ENCODE data around the gene KCTD17.

KCTD17 gene

DNA sequence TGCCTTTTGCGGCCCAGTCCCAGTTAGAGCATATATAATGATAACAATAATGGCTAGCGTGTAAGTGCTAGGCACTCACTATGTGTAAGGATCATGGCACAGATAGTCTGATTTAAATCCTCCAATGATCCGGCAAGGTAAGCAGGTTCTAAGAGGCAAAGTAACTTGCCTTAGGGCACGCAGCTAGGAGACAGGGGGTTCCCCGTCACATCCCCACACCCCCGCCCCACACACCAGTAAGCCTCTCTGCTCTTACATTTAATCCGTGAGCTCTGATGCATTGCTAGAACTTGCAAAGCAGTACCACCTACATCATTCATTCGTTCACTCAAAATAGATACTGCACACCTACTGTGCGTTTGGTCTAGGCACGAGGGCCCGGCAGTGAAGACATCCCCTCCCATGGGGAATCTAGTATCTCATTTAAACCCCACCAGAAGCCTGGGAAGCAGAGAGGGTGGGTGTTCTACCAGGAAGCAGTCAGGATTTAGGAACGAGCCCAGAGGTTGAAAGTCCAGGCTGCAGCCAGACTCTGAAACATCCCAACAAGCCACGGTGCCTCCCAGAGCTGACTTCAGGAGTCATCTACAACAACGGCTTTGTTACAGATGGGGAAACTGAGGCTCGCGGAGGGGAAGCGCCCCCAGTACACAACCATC is 37.3 kb downstream of the KCTD17 start:
- Mint-ChIP-seq H3K9me3 (no peaks in the 10 kb centered on the region), H3K27ac (peak overlapping the region; percentile 13), H3K36me3 (no peaks in the 10 kb centered on the region), H3K4me3 (no peak overlapping the region), H3K4me1 (peaks cover 17% of the 10 kb centered on the region), H3K27me3 (peaks cover 48% of the 10 kb centered on the region)
- no peak for ATAC-seq

DNA sequence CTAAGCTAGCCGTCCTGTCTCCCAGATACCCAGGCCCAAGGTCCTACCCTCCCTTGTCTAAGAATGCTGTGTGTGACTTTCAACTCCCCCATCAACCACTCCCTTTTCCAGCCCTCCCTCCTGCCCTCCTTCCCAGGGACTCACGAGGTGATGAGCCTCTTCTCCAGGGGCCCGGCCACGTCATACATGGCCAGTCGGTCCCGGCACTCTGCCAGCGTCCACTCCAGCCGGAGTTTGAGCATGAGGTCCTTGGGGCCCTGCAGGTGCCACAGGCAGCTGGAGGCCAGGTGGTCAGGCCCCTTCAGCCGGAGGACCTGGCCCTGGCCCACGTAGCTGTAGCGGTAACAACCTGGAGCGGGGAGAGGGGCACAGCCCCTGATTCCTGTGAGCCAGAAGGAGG is 37.9 kb downstream of the KCTD17 start:
- H3K36me3 Mint-ChIP-seq = no peaks in the 10 kb centered on the region
- peaks cover 46% of the 10 kb centered on the region for H3K27me3 Mint-ChIP-seq
- no peaks in the 10 kb centered on the region for H3K9me3 Mint-ChIP-seq
- H3K27ac Mint-ChIP-seq = no peak overlapping the region
- H3K4me3 Mint-ChIP-seq = no peak overlapping the region
- ATAC-seq = no peak
- H3K4me1 Mint-ChIP-seq = peaks cover 17% of the 10 kb centered on the region

DNA sequence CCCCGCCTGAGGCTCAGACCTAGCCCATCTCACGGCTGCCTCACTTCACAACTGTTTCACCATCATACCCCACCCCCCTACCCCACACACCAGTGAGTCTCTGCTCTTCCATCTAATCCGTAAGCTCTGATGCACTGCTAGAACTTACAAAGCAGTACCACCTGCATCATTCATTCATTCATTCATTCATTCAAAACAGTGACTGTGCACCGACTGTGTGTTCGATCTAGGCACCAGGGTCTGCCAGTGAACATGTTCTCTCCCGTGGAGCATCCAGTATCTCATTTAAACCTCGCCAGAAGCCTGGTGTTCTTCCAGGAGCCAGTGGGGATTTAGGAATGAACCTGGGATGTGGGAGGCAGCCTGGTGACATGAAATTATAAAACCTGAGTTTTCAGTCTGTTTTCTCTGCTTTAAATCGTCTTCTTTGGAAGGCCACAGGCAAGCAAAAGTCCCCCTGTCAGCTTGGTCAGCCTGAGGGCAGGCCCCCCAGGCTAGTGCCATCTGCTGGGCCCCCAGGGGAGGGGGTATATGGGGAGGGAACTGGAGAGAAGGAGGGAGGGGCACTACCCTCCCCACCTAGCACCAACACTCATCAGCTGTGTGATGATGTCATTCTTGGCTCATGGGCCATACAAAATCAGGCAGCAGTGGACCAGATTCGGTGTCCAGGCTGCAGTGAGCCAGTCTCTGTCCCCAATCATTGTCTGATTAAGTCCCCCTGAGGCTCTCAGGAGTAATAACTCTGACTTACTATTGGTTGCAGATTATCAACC is 39.6 kb downstream of the KCTD17 start:
- no peak for ATAC-seq
- peaks cover 17% of the 10 kb centered on the region for H3K4me1 Mint-ChIP-seq
- H3K36me3 Mint-ChIP-seq = no peaks in the 10 kb centered on the region
- H3K27ac Mint-ChIP-seq = no peak overlapping the region
- H3K9me3 Mint-ChIP-seq = no peaks in the 10 kb centered on the region
- H3K27me3 Mint-ChIP-seq = peaks cover 46% of the 10 kb centered on the region
- no peak overlapping the region for H3K4me3 Mint-ChIP-seq

DNA sequence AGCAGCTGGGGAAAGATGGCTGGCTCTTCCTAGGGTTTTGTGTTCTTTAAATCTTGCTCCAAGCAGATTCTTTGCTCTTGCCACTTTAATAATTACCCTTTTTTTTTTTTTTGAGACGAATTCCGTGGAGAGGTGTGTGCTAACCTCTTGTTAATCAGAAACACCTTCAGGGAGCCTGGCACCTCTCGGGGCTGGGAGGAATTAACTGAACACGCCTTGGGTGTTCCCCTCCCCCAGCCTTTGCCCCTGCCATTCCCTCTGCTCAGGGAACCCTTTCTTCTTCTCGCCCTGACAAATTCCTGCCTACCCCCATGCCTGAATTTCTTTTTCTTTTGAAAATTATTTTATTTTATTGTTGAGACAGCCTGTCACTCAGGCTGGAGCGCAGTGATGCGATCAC is 40.5 kb downstream of the KCTD17 start:
- H3K4me1 Mint-ChIP-seq = peaks cover 17% of the 10 kb centered on the region
- H3K4me3 Mint-ChIP-seq = no peak overlapping the region
- no peaks in the 10 kb centered on the region for H3K36me3 Mint-ChIP-seq
- H3K27ac Mint-ChIP-seq = no peak overlapping the region
- peaks cover 50% of the 10 kb centered on the region for H3K27me3 Mint-ChIP-seq
- no peaks in the 10 kb centered on the region for H3K9me3 Mint-ChIP-seq
- ATAC-seq = no peak

DNA sequence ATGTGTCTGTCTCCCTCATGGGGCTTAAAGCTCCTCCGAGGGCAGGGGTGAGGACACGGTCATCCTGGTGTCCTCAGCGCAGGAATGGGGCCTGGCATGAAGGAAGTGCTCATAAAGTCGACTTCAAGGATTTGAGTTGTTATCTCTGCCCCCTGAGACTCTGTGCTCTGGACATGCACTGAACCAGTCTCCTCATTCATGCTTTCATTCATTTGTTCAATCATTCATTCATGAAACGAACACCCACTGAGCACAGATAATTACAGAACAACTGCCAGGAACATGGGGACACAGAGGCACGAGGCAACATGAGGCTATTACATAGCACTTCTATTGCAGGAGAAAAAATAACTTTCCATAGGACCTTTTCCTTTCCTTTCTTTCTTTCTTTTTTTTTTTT is 41.5 kb downstream of the KCTD17 start:
- no peak overlapping the region for H3K4me3 Mint-ChIP-seq
- no peaks in the 10 kb centered on the region for H3K9me3 Mint-ChIP-seq
- peaks cover 45% of the 10 kb centered on the region for H3K27me3 Mint-ChIP-seq
- no peak overlapping the region for H3K27ac Mint-ChIP-seq
- peaks cover 11% of the 10 kb centered on the region for H3K4me1 Mint-ChIP-seq
- no peaks in the 10 kb centered on the region for H3K36me3 Mint-ChIP-seq
- no peak for ATAC-seq

DNA sequence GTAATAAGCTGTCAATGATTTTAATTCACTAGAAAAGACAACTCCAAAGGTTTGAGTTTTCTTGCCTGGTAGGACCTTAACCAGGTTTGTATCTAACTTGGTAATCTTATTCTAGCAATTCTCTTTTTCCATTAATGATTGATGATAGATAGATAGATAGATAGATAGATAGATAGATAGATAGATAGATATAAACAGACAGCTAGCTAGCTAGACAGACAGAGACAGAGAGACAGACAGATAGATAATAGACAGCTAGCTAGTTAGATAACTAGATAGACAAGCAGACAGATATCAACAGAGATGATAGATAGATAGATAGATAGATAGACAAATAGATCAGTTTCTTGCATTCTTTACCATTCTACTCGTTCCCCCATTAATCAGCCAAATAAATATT is 42.7 kb downstream of the KCTD17 start:
- no peaks in the 10 kb centered on the region for H3K9me3 Mint-ChIP-seq
- H3K4me3 Mint-ChIP-seq = no peak overlapping the region
- peaks cover 5% of the 10 kb centered on the region for H3K4me1 Mint-ChIP-seq
- H3K27ac Mint-ChIP-seq = no peak overlapping the region
- peaks cover 43% of the 10 kb centered on the region for H3K27me3 Mint-ChIP-seq
- H3K36me3 Mint-ChIP-seq = no peaks in the 10 kb centered on the region
- no peak for ATAC-seq

DNA sequence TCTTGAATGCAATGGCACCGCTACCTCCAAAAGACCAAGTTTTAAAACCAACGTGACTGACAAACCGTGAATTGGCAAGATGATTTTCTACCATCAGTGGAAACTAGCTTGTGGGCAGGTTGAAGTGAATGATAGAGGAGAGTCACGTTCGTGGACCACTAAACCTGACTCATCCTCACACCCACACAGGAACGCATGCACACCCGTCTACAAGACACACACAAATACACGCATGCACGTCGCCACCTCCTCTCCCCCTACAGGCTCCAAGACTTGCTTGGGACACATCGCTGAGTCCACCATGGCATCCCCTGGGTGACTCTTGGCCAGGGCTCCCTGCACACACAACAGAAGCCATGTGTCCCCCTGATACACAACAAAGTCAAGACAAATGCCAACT is 43.6 kb downstream of the KCTD17 start:
- ATAC-seq = no peak
- H3K4me1 Mint-ChIP-seq = peaks cover 5% of the 10 kb centered on the region
- peaks cover 49% of the 10 kb centered on the region for H3K27me3 Mint-ChIP-seq
- no peaks in the 10 kb centered on the region for H3K9me3 Mint-ChIP-seq
- no peak overlapping the region for H3K4me3 Mint-ChIP-seq
- H3K27ac Mint-ChIP-seq = no peak overlapping the region
- no peaks in the 10 kb centered on the region for H3K36me3 Mint-ChIP-seq

DNA sequence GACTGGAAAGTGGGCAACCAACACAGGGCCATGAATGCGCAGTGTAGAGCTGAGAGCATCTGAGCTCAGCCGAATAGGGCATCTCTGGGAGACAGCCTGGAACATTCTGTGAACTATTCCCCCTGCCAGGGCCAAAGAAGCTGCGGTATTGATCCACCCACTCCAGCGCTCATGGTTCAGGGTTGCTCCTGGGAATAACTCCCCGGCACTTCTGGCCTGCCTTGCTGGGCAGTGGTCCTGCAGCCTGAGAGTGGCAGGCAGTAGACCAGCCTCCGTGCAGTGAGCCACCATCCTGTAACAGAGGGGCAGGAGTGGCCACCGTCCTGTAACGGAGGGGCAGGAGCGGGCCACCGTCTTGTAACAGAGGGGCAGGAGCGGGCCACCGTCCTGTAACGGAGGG is 45.8 kb downstream of the KCTD17 start:
- H3K4me3 Mint-ChIP-seq = no peak overlapping the region
- peaks cover 14% of the 10 kb centered on the region for H3K4me1 Mint-ChIP-seq
- no peak overlapping the region for H3K27ac Mint-ChIP-seq
- H3K27me3 Mint-ChIP-seq = peaks cover 49% of the 10 kb centered on the region
- no peak for ATAC-seq
- no peaks in the 10 kb centered on the region for H3K36me3 Mint-ChIP-seq
- no peaks in the 10 kb centered on the region for H3K9me3 Mint-ChIP-seq

DNA sequence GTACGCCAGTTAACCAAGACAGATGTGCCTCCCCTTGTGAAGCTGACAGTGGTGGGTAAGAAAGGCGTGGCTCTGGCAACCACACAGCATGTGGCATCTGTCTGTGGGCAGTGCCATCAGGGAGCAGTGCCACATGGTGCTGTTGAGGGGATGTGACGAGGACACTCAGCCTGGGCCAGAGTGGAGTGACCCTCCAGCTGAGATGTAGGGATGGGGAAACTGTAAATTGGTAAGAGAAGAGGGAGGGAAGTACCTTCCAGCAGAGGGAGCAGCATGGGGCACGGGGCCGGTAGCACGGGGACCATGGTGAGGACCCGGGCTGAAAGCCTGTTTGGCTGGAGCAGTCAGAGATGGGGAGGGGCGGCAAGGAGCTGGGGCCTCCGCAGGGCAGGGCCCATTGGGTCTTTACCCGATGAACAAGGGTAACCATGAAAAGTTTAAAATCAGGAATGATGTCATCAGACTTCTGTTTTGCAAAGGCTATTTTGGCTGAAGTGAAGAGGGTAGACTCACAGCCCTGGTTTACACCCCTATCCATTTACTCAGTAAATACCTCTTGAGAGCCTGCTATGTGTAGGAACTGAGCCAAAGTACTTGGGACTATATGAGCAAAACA is 47.5 kb downstream of the KCTD17 start:
- Mint-ChIP-seq H3K4me3 (no peak overlapping the region), H3K27me3 (peaks cover 57% of the 10 kb centered on the region), H3K27ac (peak overlapping the region; percentile 13), H3K9me3 (no peaks in the 10 kb centered on the region), H3K4me1 (peaks cover 21% of the 10 kb centered on the region), H3K36me3 (no peaks in the 10 kb centered on the region)
- no peak for ATAC-seq

DNA sequence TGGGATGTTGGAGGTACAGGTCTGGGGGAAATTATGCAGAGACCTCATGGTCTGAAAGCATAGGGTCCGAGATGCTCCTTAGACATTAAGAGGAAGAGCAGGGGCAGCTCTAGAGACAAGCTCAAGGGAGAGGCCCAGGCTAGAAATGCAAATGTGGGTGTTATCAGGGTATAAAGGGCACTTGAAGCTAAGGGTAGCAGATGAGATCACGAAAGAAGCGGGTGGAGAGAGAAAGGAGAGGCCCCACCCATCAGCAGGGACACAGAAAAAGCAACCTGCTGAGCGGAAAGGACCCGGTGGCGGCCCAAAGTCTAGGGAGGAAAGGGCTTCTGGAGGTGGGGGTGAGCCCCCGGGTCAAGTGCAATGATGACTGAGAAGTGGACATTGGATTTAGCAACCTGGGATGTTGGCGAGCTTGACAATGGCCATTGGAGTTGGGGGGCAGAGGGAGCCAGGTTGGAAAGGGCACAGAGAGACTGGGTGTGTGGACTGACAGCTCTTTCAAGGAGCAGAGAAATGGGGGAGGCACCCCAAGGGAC is 49.1 kb downstream of the KCTD17 start:
- H3K27me3 Mint-ChIP-seq = peaks cover 46% of the 10 kb centered on the region
- ATAC-seq = peak; percentile 77
- H3K36me3 Mint-ChIP-seq = no peaks in the 10 kb centered on the region
- peak overlapping the region; percentile 6 for H3K27ac Mint-ChIP-seq
- no peak overlapping the region for H3K4me3 Mint-ChIP-seq
- H3K9me3 Mint-ChIP-seq = no peaks in the 10 kb centered on the region
- peaks cover 24% of the 10 kb centered on the region for H3K4me1 Mint-ChIP-seq

DNA sequence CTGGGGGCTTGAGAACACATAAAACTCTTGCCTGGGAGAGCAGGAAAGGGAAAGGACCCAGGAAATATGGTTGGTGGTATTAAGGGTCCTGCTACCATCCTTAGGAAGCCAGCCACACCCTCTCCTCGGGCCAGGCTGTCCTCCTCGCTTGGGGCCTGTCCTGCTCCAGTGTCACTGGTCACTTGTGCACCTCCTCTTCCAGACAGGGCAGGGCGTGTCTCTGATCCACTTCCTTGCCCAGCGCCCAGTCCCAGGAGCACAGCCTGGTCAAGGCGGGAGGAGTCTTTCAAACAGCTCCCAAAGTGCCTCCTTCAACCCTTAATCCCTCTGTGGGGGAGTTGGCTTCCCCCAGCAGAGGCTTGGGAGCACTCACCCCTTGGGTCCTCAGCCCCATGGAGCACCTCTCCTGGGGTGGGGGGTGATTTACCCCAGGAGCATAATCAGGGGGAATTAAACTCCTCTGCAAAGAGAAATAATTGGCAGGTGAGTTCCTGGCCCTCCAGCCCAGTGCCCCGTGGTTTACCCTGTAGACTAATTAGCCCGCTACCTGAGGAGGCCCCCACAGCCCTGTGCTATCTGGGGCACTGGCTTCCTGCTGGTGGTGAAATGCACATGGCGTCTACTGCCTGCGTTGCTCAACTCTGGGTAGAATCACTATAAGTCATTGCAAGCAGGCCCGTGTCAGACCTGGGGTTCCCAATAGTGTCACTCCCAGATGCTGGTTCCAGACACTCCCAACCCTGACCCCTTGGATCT is 49.9 kb downstream of the KCTD17 start:
- Mint-ChIP-seq H3K27me3 (peaks cover 41% of the 10 kb centered on the region), H3K27ac (no peak overlapping the region), H3K36me3 (no peaks in the 10 kb centered on the region), H3K4me1 (peaks cover 24% of the 10 kb centered on the region), H3K9me3 (no peaks in the 10 kb centered on the region), H3K4me3 (no peak overlapping the region)
- ATAC-seq = no peak

DNA sequence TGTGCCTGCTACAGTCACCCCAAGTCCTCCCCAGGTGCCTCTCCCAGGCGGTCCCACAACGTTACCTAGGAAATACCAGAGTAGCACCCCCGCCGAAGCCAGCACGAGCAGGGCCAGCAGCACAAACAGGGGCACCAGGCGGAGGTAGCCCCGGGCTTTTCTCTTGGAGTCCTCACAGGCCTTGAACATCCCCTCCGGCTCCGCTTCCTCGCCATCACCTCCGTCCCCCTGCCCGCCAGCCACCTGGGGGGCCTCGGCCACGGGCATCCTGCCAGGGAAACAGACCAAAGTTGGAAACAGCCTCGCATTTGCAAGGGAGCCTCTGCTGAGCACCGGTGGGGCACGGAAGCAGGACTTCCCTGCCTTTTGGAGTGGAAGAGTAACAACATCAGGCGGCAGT is 51.6 kb downstream of the KCTD17 start:
- ATAC-seq = no peak
- peaks cover 24% of the 10 kb centered on the region for H3K4me1 Mint-ChIP-seq
- no peak overlapping the region for H3K4me3 Mint-ChIP-seq
- H3K9me3 Mint-ChIP-seq = no peaks in the 10 kb centered on the region
- H3K27me3 Mint-ChIP-seq = peaks cover 46% of the 10 kb centered on the region
- no peak overlapping the region for H3K27ac Mint-ChIP-seq
- H3K36me3 Mint-ChIP-seq = no peaks in the 10 kb centered on the region

DNA sequence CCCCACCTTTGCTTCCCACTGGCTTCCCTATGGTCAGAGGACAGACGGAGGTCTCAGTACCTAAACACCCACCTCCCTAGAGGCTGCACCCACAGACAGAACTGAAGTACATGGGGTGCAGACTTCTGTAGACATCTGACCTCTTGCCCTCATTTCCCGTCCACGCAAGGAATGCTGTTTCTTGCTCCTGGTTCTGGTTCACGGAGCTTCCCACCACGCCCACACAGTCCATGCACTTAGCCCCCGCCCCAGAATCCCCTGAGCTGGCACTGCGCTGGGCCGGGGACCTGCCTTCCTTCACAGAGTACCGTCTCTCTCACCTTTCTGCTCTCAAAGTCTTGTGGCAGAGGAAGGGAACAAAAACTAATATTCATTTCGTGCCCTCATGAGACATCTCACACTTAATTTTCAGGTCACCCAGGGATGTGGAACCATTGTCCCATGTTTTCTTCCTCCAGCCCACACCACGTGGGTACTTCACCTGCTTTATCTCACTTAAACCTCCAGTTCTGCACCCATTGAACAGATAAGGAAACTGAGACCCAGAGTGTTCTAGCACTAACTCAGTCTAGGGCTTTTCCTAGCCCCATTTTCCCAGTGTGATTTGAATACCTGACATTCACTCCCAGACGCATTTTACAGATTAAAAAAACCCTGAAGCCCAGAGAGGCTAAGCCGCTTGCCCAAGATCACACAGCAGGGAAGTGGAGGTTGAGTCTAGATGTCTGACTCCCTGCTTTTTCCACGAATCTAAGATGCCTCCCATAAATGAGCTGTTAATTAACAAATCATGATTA is 52.3 kb downstream of the KCTD17 start:
- peak; percentile 40 for ATAC-seq
- no peak overlapping the region for H3K4me3 Mint-ChIP-seq
- no peak overlapping the region for H3K27ac Mint-ChIP-seq
- peaks cover 21% of the 10 kb centered on the region for H3K4me1 Mint-ChIP-seq
- H3K36me3 Mint-ChIP-seq = no peaks in the 10 kb centered on the region
- no peaks in the 10 kb centered on the region for H3K9me3 Mint-ChIP-seq
- peaks cover 47% of the 10 kb centered on the region for H3K27me3 Mint-ChIP-seq

DNA sequence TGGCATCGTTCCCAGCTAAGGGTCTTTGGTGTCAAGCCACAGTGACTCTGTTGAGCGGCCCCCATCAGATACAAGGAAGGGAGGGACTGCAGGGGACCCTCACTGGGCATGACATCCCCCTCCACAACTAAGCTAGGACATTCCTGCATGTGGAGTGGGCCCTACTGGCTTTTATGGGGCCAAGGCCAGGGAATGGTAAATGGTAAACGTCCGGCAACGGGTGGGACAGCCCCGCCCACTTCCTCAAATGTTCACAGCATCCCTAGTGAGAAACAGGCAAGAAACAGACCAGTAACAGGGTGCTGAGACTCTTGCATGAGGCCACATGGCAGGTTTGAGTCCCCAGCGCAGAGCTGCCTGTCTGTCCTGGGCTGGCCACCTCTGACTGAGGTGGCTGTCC is 53.6 kb downstream of the KCTD17 start:
- H3K36me3 Mint-ChIP-seq = no peaks in the 10 kb centered on the region
- peaks cover 18% of the 10 kb centered on the region for H3K4me1 Mint-ChIP-seq
- no peak for ATAC-seq
- no peak overlapping the region for H3K4me3 Mint-ChIP-seq
- H3K27ac Mint-ChIP-seq = no peak overlapping the region
- peaks cover 37% of the 10 kb centered on the region for H3K27me3 Mint-ChIP-seq
- H3K9me3 Mint-ChIP-seq = no peaks in the 10 kb centered on the region

Data from stimulated activated memory B cell treated with anti-CD40 and anti-IgM and Interleukin-4, amounts not matched to agents 10 μg/mL and 1 μg/mL and 100 μg/mL, for 72 hours (primary cell).